GM10248 (cell line): ENCODE results near the gene BIVM.

ENCODE experiments used
- CTCF ChIA-PET: fragments of 300-600 bp; sonication (Branson Sonifier 250); formaldehyde crosslinking; extraction: SDS; loops from one replicate; lab custom pipeline; 2021; ENCODE audit warnings: antibody characterized with exemption; lab: Yijun Ruan, JAX
- POLR2A ChIA-PET: fragments of 350-650 bp; sonication (Branson Sonifier 250); formaldehyde crosslinking; extraction: SDS; loops from one replicate; lab custom pipeline; 2020; ENCODE audit warnings: antibody characterized with exemption; lab: Yijun Ruan, JAX
- DNase-seq: peaks from one replicate; pipeline ENCODE4 v3.0.0; 2012; ENCODE audit errors: extremely low spot score
- CTCF ChIP-seq: IDR thresholded peaks from 2 replicates; pipeline ENCODE4 v1.5.1; 2012; ENCODE audit warnings: mild to moderate bottlenecking, low read depth; ENCODE audit errors: extremely low read depth, missing control alignments, control extremely low read depth

BIVM gene

DNA sequence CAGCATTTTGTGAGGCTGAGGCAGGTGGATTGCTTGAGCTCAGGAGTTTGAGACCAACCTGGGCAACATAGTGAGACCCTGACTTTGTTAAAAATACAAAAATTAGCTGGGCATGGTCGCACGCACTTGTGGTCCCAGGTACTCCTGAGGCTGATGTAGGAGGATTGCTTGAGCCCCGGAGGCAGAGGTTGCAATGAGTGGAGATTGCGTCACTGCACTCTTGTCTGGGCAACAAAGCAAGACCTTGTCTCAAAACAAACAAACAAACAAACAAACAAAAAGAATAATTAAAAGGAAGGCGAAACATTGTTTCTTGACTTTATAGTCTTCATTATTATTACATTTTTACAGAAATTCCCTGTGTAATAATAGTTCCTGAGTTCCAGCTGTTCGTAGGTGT, 15.9 kb downstream of the BIVM start:
- no peak for TF ChIP-seq CTCF
- ChIA-PET CTCF (interaction anchor here (0.9 to 3.4 kb wide), 11 partner anchors 10 to 235 kb away, joined by 3 to 17 read pairs (median 4); partner anchors contain the start of genes ERCC5 and TEX30), POLR2A (no interaction called here)
- DNase-seq: no peak

DNA sequence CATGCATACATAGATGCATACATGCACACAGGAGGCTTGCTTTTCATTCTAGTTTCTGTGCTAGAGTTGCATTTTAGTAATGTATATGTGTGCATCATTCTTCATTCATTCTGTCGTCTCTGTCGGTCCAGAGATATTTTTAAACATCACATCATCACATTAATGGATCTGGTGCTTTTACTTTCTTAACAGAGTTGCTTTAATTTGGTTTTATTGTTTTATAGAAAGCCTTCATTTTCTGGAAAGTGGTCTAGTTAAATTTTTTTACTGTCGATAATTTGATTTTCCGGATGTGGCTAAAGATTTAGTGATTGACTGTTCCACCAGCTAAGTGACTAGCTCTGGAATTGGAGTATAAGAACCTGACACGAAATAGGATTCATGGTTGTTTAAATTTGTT, 16.9 kb downstream of the BIVM start:
- POLR2A ChIA-PET: no interaction called here
- no peak for TF ChIP-seq CTCF
- no peak for DNase-seq
- CTCF ChIA-PET: interaction anchor here (1.1 to 3.4 kb wide), 7 partner anchors 9 to 236 kb away, joined by 3 to 17 read pairs (median 4); partner anchors contain the start of genes ERCC5 and TEX30

DNA sequence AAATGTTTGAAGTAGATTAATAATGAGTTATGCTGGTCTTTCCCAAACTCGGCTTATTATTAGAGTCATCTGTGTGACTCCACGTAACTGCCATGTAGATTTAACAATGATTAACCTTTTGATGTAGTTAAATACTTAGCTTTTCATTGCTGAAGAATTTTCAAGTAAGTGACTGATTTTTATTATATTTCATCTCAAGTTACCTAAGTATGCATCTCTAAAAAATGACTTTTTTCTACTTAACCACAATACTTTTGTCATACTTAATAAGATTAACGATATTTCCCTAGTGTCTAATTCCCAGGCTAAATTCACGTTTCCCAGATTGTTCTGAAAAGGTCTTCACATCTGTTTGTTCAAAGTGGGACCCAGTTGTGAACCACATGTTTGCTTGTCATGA, 17.8 kb downstream of the BIVM start:
- no peak for TF ChIP-seq CTCF
- ChIA-PET CTCF (no interaction called here), POLR2A (no interaction called here)
- DNase-seq: no peak

GRCh38 chr13:102817241-102817640, 18.3 kb downstream of the BIVM start:
- no peak for DNase-seq
- POLR2A ChIA-PET: no interaction called here
- no peak for TF ChIP-seq CTCF
- CTCF ChIA-PET: no interaction called here

DNA sequence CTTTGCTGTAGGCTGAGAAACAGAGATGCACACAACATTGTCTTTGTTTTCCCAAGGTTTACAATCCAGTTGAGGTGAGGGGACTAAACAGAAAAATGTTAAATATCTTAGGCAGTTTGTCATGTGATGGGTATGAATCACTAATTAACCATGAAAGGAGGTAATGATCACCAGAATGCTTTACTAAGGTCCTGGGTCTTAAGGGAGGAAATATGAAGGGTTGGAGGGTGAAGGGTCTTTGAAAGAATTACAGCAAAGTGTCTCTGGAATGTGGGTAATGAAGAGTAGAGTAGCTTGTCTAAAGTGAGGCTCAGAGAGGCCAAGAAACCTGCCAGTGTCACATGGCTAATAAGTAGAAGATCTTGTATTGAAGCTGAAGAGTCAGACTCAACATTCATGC, 19.0 kb downstream of the BIVM start:
- ChIA-PET CTCF (no interaction called here), POLR2A (no interaction called here)
- no peak for TF ChIP-seq CTCF
- no peak for DNase-seq

DNA sequence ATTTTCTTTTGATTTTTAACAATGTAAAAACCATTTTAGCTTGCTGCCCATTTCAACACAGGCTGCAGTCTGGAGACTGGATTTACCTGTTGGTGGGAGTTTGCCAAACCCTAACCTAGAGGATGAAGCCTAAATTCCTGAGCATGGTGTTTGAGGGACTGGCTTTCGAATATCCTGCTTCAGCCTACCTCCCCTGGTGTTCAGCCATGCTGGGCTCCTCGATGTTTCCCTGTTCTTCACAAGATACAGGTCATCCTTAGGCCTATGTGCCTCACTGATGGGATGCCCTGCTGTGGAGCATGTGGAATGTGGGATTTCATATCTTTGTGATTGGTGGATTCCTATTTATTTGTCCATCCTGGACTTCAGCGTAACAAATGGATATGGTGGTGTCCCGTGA, 26.5 kb downstream of the BIVM start:
- DNase-seq: no peak
- ChIA-PET CTCF (interaction anchor here (1.7 to 1.8 kb wide), 2 partner anchors 12 to 16 kb away, joined by 4 to 6 read pairs; no protein-coding TSS in a partner anchor), POLR2A (no interaction called here)

More for the DNA sequence above, 26.5 kb downstream of the BIVM start:
- TF ChIP-seq CTCF: no peak
